ENCODE results near the gene MED25.

MED25 gene

GRCh38 chr19:49873834-49874233, 55.7 kb downstream of the MED25 start:
- no peak for DNase-seq (ENCODE audit: low read depth)

GRCh38 chr19:49874503-49875157, 56.5 kb downstream of the MED25 start:
- no peak for DNase-seq (ENCODE audit: low read depth)

GRCh38 chr19:49875177-49875576, 57.1 kb downstream of the MED25 start:
- no peak for DNase-seq (ENCODE audit: low read depth)

- DNase-seq (ENCODE audit: low read depth): no peak
Observed at GRCh38 chr19:49875857-49876421, 57.9 kb downstream of the MED25 start.

- peak; percentile 95 for DNase-seq (ENCODE audit: low read depth)
Observed at GRCh38 chr19:49876422-49877019, 58.4 kb downstream of the MED25 start.

- peak; percentile 99 for DNase-seq (ENCODE audit: low read depth)
Observed at GRCh38 chr19:49877020-49877878, 59.2 kb downstream of the MED25 start, which contains the start of the genes AKT1S1 and TBC1D17. Gene AKT1S1, minus strand, starts transcription at chr19:49877355. Its CDS starts 4,060 bp downstream, at chr19:49873295. Gene TBC1D17, plus strand, starts transcription at chr19:49877702. Its CDS starts 22 bp downstream, at chr19:49877724.

GRCh38 chr19:49877879-49878743, 60.0 kb downstream of the MED25 start:
- peak; percentile 88 for DNase-seq (ENCODE audit: low read depth)

- DNase-seq (ENCODE audit: low read depth): no peak
Observed at GRCh38 chr19:49878744-49879070, 60.6 kb downstream of the MED25 start.

- DNase-seq (ENCODE audit: low read depth): no peak
Observed at GRCh38 chr19:49879243-49879963, 61.3 kb downstream of the MED25 start.

- no peak for DNase-seq (ENCODE audit: low read depth)
Observed at GRCh38 chr19:49880162-49880869, 62.2 kb downstream of the MED25 start.

- DNase-seq (ENCODE audit: low read depth): no peak
Observed at GRCh38 chr19:49881186-49881585, 63.1 kb downstream of the MED25 start.

- DNase-seq (ENCODE audit: low read depth): no peak
Observed at GRCh38 chr19:49881672-49882394, 63.7 kb downstream of the MED25 start.

- no peak for DNase-seq (ENCODE audit: low read depth)
Observed at GRCh38 chr19:49882643-49883042, 64.6 kb downstream of the MED25 start.

- no peak for DNase-seq (ENCODE audit: low read depth)
Observed at GRCh38 chr19:49883094-49883493, 65.0 kb downstream of the MED25 start.

- DNase-seq (ENCODE audit: low read depth): no peak
Observed at GRCh38 chr19:49884109-49884508, 66.0 kb downstream of the MED25 start.

- no peak for DNase-seq (ENCODE audit: low read depth)
Observed at GRCh38 chr19:49884760-49885159, 66.7 kb downstream of the MED25 start.

All from HS-5 (cell line).